ENCODE results near the gene RAP1GAP2. TPM values are rescaled to one million over a fixed set of nuclear protein-coding genes. Genes with fewer than 3 reads are reported as not detected.
"Not testable (repeated sequence)": the region's sequence is repeated elsewhere in the genome, so short reads cannot be mapped to it uniquely, and the experiment has no call there.

Gene RAP1GAP2
- total RNA-seq, 1 donor from 2014 or later, result 31.2 TPM

DNA sequence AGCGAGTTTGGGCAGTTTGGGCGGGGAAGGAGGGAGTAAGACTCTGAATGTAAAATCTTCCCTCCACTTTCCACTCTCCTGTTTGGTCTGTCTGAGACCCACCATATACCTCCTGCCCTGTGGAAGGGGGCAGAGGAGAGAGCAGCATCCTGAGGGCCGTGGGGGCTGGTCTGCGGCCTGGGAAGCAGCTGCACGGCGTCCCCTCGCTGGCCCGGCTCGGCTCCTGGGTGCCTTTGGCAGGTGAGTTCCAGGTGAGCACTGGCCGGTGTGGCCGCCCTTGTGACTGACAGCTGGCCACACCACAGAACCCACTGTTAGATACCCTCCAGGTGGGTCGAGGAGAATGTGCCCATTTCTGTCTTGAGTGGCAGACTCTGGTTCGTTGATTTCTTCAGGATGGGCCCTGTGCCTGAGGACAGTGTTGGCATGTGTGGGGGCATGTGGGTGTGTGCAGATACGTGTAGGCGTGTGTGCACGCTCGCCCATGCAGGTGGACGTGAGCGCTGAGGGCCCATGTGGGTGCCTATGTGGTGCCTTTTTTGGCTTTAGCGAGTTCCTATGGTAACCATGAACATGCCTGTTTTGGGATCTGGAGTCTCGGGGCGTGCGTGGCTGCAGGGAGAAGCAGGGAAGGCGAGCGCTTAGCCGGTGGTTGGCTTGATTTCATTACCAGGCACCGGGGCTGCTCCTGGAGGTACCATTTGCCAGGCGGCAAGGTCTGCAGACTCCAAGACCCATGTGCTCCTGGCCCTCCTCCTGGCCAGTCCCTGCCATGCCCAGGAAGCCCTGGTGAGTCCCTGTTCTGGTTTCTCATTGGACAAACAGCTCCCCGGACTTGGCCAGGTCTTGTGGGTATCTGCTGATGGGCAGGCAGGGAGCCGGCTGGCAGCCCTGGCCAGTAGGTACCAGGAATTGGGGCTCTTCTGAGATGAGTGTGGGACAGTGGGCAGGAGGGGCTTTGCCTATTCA lies 12.4 kb downstream of the RAP1GAP2 start:
- intact Hi-C loops (cut with DNase I), result no loop called here
- no peak for DNase-seq (ENCODE audit: low spot score)

DNA sequence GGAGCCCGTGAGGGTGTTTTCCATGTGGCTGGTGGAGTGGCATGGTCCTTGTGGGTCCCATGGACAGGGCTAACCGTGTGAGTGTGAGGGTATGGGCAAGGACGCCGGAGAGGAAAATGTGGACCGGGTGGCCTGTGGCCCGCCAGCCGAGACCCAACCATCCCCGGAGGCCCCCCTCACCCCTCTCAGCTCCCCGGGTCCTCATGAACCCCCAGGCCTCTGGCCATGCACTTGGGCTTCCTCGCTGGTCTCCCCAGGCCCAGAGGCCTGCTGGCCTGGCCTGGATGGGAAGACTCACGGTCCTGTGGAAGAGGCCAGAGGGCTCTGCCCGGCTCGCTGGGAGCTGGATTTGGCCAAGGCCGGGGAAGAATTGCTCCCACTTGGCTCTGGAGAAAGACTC lies 13.1 kb downstream of the RAP1GAP2 start:
- intact Hi-C loops (cut with DNase I), result no loop called here
- no peak for DNase-seq (ENCODE audit: low spot score)

- intact Hi-C loops (cut with DNase I), result no loop called here
Observed at GRCh38 chr17:2814049-2814448, 17.8 kb downstream of the RAP1GAP2 start.

DNA sequence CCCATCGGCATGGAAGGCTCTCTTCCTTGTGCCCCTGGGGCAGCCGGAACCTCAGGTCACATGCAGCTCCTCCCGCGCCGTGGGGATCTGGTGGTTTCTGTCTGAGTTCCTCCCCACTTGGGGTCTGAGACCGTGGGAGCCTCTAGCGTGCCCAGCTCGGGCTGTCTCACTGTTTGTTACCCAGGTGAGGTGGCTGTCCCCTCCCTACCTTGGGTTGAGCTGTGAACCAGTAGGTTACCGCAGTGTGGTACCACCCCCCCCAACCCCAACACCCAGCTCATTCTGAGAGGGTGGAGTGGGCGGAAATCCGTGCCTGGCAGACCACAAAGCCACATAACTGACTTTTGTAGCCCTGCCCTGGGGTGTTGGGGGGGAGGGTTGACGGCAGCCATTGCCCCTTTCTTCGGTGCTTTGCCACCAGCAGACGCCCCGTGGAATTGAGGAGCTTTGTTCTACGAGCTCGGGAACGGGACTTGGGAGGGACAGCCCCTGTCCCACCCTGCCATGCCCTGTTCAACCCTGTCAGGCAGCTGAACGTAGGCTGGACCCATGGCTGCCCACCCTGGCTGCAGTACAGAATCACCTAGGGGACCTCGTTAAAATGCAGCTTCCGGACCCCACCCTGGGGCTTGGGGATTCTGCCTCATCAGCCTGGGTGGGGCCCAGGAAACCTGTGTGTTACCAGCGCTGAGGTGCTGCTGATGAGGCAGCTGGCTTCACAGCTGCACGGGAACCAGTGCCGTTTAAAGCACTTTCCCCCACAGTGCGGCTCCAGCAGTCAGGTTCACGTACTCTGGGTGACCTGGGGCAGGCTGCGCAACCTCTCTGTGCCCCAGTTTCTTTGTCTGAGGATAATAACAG lies 18.5 kb downstream of the RAP1GAP2 start:
- DNase-seq (ENCODE audit: low spot score), result peak; percentile 84
- intact Hi-C loops (cut with DNase I), result no loop called here

More at GRCh38 chr17:2814049-2814448, 17.8 kb downstream of the RAP1GAP2 start:
- no peak for DNase-seq (ENCODE audit: low spot score)

- no peak for DNase-seq (ENCODE audit: low spot score)
- intact Hi-C loops (cut with DNase I), result no loop called here
Observed at GRCh38 chr17:2815781-2816185, 19.5 kb downstream of the RAP1GAP2 start.

DNA sequence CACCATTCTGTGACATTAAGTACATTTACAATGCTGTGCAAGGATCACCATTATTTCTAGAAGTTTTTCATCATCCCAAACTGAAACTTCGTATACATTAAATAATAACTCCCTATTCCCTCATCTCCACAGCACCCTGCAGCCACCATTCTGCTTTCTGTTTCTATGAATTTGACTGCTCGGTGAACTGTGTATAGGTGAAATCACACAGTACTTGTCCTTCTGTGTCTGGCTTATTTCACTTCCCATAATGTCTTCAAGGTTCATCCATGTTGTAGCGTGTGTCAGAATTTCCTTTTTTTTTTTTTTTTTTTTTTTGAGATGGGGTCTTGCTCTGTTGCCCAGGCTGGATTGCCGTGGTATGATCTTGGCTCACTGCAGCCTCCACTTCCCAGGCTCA lies 20.4 kb downstream of the RAP1GAP2 start:
- intact Hi-C loops (cut with DNase I), result no loop called here
- DNase-seq (ENCODE audit: low spot score), result no peak

GRCh38 chr17:2819294-2819693 lies 23.1 kb downstream of the RAP1GAP2 start:
- intact Hi-C loops (cut with DNase I); DNase-seq (ENCODE audit: low spot score): not testable (repeated sequence)

- DNase-seq (ENCODE audit: low spot score), result no peak
- intact Hi-C loops (cut with DNase I), result no loop called here
Observed at GRCh38 chr17:2819921-2820501, 23.8 kb downstream of the RAP1GAP2 start.

GRCh38 chr17:2821868-2822267 lies 25.6 kb downstream of the RAP1GAP2 start:
- intact Hi-C loops (cut with DNase I), result no loop called here

GRCh38 chr17:2822358-2822757 lies 26.1 kb downstream of the RAP1GAP2 start:
- no peak for DNase-seq (ENCODE audit: low spot score)
- intact Hi-C loops (cut with DNase I), result no loop called here

More at GRCh38 chr17:2821868-2822267, 25.6 kb downstream of the RAP1GAP2 start:
- DNase-seq (ENCODE audit: low spot score), result no peak

DNA sequence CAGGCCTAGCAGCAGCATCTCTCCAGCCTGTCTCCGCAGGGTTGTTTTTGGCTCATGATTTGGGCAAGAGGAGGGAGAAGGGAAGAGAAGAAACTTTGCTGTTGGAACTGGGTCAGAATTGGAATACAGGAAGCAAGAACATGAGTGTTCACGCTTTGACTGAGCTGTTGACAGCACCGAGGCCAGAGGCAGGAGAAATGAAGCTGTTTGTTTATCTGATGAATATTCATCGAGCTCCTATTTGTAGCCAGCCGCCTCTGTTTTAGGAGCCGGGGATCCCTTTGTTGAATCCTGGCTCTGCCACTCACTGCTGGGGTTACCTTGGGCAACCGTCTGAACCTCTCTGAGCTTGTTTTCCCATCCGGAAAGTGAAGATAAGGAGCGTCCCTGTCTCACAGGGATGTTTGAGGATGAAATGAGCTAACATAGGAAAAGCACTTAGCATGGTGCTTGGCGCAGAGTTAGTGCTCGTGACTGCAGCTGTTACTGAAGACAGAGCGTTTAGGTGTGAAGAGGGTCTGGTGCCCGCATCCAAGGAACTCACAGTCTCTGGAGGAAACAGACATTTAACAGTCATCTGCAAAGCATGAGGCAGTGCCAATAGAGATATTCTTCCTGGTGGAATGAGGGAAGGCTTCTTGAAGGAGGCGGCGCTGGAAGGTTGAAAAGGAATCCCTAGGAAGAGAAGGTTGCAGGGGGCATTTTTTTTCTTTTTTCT lies 29.2 kb downstream of the RAP1GAP2 start:
- intact Hi-C loops (cut with DNase I), result loop anchor here (5.0 kb wide), 1 partner anchor 107 kb away; no protein-coding TSS in a partner anchor
- DNase-seq (ENCODE audit: low spot score), result no peak

DNA sequence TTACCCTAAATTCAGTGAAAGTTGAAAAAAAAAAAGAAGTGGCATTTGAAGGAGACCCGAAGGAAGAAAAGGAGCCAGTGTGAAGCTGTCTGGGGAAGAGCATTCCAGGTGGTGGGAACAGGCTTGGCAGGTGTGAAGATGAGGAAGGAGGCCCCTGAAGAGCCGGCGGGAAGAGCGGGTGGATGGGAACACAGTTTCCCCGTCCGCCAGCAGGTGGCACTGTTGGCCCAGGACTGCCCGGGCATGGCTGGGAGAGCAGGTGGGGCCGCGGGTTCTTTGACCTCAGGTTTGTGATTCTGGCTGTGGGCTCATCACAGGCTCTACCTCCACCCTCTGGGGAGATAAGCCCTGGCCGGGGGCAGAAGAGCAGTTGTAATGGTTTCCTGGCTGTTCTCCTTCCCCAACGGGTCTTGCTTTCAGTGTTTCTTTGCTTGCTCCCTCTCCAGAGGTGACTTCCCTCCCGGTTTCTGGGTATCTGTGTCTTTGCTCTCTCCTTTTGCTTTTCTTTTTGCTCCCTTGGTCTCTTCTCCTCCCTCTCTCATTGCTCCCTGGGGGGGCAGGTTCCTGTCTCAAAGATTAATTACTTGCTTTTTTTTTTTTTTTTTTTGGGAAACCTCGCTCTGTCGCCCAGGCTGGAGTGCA lies 32.3 kb downstream of the RAP1GAP2 start:
- intact Hi-C loops (cut with DNase I), result loop anchor here (1.0 to 5.0 kb wide), 2 partner anchors 104 to 185 kb away; no protein-coding TSS in a partner anchor
- DNase-seq (ENCODE audit: low spot score), result peak; percentile 90

GRCh38 chr17:2830678-2831077 lies 34.4 kb downstream of the RAP1GAP2 start:
- no peak for DNase-seq (ENCODE audit: low spot score)
- intact Hi-C loops (cut with DNase I), result no loop called here

DNA sequence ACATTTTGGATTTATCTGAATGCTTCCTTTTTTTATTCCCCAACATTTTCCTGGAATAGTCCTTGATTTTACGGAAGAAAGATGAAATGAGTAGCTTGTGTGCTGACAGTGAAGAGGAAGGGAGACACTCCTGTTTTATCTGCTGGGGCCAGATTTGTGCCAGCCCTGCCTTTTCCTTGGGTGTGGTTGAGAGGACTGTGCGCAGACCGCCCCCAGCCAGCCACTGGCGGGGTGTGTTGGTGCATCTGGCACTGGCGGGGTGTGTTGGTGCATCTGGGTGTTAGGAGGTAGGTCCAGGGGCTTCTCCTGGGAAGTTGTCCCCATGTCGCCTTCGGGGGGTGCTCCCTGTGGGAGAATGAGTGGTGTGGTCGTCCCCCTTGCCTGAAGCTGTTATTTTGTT lies 39.5 kb downstream of the RAP1GAP2 start:
- DNase-seq (ENCODE audit: low spot score), result no peak
- intact Hi-C loops (cut with DNase I), result no loop called here

DNA sequence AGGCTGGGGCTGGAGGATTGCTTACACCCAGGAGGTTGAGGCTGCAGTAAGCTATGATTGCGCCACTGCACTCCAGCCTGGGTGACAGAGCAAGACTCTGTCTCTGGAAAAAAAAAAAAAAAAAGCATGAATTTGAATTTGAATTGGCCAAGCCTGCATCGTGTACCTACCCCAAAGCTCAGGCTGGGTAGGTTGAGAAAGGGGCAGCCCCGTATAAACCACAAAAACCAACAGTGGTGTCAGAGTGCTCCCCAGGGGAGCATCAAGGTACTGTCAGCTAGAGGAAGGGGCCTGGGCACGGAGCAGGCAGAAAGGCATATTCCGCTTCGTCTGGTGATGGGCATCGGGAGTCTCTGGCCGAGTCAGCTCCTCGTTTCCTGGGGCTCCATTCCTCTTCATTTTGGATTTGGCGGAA lies 40.9 kb downstream of the RAP1GAP2 start:
- intact Hi-C loops (cut with DNase I), result no loop called here
- DNase-seq (ENCODE audit: low spot score), result no peak

DNA sequence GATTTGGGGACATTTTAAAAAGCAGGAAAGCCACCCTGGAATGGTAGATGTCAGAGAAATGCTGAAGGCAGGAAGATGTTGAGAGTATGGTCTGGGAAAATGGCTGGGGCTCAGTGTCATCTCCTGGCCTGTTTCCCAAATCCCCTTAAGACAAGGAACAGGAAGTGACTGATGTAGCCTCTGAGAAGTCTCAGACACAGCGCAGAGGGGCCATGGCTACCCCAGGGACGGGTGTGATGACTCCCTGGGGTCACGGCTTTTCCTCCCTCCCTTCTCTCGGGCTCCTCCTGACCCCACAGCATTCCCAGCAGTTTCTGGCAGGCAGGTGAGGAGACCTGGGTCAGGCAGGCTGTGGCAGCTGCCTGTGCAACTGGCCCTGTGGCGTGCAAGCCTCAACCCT lies 45.4 kb downstream of the RAP1GAP2 start:
- no peak for DNase-seq (ENCODE audit: low spot score)
- intact Hi-C loops (cut with DNase I), result no loop called here

GRCh38 chr17:2842464-2842863 lies 46.2 kb downstream of the RAP1GAP2 start:
- intact Hi-C loops (cut with DNase I), result no loop called here
- no peak for DNase-seq (ENCODE audit: low spot score)

- intact Hi-C loops (cut with DNase I), result no loop called here
- no peak for DNase-seq (ENCODE audit: low spot score)
Observed at GRCh38 chr17:2844416-2844815, 48.2 kb downstream of the RAP1GAP2 start.
